ENCODE measurements around the gene C17orf67.

- no peak for TF ChIP-seq ZBTB40 (IDR thresholded peaks at IDR 0.05; ENCODE audit: borderline replicate concordance)
- TF ChIP-seq, protein P1, sequence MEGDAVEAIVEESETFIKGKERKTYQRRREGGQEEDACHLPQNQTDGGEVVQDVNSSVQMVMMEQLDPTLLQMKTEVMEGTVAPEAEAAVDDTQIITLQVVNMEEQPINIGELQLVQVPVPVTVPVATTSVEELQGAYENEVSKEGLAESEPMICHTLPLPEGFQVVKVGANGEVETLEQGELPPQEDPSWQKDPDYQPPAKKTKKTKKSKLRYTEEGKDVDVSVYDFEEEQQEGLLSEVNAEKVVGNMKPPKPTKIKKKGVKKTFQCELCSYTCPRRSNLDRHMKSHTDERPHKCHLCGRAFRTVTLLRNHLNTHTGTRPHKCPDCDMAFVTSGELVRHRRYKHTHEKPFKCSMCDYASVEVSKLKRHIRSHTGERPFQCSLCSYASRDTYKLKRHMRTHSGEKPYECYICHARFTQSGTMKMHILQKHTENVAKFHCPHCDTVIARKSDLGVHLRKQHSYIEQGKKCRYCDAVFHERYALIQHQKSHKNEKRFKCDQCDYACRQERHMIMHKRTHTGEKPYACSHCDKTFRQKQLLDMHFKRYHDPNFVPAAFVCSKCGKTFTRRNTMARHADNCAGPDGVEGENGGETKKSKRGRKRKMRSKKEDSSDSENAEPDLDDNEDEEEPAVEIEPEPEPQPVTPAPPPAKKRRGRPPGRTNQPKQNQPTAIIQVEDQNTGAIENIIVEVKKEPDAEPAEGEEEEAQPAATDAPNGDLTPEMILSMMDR (IDR thresholded peaks at IDR 0.05 in 2 of 3, conservative IDR thresholded peaks at IDR 0.05 in 1 of 3; ENCODE audit: control insufficient read depth in 2 of 3, extremely low read depth in 1 of 3, insufficient read depth in 1 of 3, low read depth in 3 of 3, low read length in 3 of 3), result no peak
- no peak for TF ChIP-seq ATF7 (IDR thresholded peaks at IDR 0.05; ENCODE audit: low read depth)
These were observed 72.3 kb downstream of the C17orf67 start for GRCh38 chr17:56761387-56761786.
